Left hindlimb (tissue), 1 donor: ENCODE data around the gene ITGBL1.

Experiments used
- DNase-seq: peaks from one replicate; pipeline ENCODE4 v3.0.0-alpha.2; 2018

The ITGBL1 gene

DNA sequence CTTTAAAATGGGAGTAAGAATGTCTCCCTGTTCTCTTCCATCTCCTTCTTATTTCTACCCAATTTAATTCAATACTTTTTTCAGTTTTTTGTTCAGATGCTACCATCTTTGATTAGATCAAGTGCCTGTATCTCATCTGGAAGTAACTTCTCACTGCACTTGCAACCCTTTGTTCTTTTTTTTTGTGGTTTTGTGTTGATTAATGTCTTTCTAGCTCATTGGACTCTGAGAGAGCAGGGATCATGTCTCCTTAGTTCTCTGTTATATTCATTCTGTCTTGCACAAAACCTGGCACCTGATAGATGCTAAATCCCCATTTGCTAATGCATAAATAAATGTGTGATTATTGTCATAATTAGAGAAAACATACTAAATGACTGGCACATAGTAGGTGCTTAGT, 834 bp upstream of the ITGBL1 start:
- no peak for DNase-seq

DNA sequence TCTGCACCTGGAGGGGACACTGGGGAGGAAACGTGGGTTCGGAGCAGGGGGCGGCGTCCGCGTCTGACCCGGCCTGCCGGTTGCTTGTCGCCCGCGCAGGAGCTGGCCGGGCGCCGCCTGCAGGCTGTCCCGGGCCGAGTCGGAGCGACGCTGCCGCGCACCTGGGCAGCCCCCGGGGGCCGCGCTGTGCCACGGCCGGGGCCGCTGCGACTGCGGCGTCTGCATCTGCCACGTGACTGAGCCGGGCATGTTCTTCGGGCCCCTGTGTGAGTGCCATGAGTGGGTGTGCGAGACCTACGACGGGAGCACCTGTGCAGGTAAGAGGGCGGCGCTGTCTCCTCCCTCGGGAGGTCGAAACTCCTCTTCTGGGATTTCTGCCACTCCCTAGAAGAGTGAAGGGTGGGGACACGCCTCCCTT, 1.3 kb downstream of the ITGBL1 start:
- DNase-seq = no peak

DNA sequence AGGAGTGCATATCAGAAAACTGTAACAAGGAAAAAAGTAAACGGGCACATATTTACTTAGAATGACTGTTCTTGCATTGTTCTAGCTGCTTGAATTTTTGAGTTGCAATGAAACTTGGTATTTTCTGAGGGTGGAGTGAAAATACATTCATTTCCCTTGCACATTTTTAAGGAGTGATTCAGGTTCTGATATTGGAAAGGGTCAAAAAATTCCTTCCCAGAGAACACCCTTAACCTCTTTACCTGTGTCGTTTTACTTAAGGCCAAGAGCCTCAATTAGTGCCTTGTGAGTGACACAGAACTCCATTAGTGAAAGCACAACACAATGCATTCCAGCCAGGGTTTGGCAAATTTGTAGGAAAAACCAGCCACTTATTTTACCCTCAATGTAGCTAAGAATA, 2.3 kb downstream of the ITGBL1 start:
- no peak for DNase-seq

DNA sequence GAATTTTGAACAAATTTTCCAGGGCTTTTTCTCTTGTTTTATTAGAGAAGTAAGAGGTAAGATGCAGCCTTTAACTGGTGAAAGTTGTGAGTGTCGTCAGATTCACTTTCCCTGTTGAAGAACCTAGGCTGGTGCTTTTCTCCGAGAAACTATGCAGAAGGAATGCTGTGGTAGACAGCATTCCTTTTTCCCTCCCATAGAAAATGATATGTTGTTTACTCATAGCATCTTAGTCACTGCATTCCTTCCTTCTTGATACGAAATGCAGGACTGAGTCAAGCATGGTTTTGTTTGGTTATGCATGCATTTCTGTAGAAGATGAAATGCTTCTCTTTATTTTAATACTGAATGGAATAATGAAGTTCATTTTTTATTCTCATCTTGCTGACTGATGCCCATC, 3.4 kb downstream of the ITGBL1 start:
- DNase-seq = no peak

DNA sequence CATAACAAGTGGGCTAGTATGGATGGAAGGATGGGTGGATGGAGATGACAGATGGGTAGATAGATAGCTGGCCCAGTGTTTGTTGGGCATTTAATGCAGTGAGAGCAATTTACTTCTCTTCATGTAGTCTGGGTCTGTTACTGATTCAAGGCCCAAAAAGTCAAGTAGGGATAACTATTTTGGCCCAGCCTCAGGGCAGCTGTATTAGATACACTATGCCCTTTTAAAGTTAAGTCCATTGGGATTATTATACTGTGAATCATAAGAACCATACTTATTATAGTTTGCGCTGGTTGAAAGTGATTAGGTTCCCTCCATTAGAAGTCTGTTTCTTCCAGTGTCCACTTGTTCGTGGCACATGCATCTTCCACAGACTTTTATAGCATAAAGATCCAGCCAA, 4.7 kb downstream of the ITGBL1 start:
- no peak for DNase-seq

DNA sequence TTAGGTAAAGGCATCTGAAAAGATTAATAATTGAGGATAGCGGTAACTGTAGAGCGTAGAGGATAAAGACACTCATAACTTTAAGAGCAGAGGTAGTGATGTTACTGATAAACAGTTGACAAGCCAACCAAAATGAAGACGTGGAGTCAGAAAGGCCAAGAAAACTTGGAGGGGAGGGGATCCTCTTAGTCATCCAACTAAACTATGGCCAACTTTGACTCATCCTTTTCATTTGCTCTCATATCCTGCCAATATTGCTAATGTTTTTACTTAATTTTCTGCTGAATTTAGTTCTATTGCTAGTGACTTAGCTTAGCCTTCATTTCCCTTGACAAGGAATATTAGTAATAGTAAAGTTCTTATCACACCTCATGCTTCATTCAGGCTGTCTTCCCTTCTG, 13.4 kb downstream of the ITGBL1 start:
- no peak for DNase-seq

DNA sequence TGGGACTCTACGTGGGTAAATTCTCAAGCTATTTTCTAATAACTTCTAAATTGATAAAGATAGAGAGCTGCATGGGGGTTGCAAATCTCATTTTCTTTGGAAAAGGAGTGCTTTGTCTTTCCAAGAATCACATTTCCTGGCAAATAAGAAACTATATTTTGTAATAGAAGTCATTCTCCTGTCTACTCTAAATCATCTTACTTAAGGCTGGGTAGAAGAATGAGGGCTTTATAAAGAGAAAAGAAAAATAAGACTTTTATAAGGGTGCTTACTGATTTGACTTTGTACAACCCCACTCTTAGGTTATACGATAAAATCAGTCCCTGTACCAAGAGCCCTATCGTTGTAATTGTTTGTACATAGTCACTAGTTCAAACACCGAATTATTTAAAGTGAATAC, 14.9 kb downstream of the ITGBL1 start:
- DNase-seq = no peak

DNA sequence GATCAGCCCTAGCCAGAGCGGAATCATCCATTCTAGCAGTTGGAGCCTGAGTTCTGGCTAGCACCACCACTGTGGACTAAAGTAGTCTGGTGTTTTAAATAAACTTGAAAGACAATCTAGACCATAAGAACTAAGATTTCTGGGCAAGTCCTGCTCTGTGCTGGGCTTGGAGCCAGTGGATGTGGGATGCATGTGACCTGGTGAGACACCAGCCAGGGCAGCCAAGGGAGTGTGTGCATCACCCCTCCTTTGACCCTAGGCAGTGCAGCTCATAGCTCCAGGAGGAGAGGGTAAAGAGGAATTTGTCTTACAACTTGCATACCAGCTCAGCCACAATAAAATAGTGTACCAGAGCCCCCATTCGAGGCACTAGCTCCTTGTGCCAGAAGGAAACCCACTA, 21.0 kb downstream of the ITGBL1 start:
- DNase-seq = peak; percentile 31

DNA sequence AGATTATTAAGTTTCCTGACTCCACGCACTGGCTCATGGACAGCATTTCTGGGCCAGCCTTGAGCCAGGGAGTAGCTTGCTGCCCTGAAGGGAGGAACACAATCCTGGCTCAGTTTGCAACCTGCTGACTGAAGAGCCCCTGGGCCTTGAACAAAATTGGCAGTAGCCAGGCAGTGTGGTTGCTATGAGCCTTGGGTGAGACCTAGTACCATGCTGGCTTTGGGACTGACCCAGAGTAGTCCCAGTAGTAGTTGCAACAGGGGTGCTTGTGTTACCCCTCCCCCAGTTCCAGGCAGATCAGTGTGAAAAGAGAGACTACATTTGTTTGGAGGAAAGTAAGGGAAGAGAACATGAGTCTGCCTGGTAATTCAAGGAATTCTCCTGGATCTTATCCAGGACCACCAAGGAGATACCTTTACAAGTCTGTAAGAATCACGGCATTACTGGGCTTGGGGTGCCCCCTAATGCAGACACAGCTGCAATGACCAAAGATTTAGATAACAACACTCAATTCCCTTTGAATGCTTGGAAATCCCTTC, 22.0 kb downstream of the ITGBL1 start:
- no peak for DNase-seq

DNA sequence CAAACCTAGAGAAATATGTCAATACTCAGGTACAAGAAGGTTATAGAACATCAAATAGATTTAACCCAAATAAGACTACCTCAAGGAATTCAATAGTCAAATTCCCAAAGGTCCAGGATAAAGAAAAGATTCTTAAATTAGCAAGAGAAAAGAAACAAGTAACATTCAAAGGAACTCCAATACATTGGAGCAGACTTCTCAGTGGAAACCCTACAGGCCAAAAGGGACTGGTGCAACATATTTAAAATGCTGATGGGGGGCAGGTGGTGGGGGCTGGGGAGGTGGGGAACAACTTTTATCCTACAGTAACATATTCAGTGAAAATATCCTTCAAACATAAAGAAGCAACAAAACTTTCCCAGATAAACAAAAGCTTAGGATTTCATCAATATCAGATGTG, 23.1 kb downstream of the ITGBL1 start:
- DNase-seq = no peak

DNA sequence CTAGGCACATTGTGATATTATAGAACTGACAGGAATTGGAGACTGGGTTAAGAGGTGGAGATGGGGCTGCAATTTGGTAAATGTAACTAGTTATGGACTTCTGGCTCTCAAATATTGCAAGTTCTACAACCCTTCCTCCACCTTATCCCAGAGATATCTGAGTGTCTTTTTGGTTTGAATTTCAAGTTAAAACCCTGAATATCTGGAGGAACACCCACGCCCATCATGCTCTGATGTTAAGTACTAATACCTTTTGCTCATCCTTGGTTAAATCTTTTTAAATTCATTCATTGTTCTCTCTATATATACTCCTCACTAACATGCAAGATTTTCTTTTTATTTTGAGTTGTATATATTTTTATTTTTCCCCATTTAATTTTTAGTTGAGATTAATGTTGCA, 28.9 kb downstream of the ITGBL1 start:
- DNase-seq = no peak

DNA sequence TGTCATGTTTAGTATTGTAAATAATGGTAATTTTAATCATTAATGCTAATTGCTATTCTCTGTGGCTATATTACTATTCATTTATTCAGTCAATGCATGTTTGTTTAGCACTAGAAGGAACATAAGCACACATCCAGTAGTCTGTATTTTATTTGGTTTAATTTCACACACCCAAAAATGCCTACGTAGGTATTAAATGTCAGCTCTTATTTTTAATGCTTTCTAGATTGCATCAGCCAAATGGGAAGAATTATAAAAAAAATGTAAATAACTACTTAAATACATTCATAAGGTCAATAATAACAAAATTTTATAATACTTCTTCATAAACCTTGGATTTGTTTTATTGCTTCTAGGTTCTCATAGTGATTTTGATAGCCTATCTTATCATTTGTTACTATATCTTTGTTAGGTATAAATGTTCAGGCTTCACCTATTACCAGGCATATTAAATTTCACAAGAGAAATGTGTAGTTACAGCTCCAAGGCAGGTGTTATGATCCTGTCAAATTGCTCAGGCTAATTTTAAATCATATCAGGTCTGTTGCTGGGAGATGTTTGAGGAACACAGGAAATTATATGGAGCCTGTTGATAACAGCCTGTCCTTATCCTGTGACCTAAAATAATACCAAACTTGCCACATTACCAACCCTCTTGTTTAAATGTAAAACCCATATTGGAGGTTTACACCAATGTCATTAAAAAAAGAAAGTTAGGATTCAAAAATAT, 34.4 kb downstream of the ITGBL1 start:
- no peak for DNase-seq

DNA sequence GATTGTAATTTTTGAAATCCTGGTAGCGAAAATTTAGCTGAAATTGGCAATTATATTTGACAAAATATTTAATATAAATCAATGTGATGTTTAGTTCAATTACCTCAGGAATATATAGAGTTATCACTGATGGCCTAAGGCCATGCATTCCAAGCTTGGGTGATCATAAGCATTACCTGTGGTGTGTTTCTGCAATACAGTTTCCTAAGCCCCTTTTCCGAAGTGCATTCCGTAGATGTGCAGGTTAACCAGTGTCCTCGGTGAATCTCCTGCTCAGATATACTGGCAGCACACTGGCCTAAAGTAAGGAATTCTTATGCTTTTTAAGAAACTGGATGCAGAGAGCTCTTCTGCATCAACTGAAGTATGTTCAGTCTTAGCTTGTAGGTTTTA, 35.0 kb downstream of the ITGBL1 start:
- no peak for DNase-seq

DNA sequence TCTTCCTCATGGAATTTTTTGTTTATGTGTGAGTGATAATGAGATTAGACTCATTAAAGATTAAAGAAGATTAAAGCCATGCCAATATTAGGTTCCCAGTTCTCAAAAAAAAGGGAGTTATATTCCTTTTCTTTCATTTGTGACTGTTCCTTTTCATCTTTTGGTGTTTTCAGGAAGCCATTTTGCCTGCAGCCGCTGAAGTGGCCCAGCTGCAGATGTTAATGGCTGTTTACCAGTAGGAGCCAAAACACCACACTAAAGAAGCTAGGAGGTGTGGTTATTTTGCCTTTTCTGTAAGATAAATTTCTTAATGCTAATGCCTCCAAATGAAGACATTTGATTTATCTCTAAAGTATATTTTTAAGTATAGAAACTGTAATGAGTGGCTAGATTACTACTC, 36.3 kb downstream of the ITGBL1 start:
- no peak for DNase-seq

DNA sequence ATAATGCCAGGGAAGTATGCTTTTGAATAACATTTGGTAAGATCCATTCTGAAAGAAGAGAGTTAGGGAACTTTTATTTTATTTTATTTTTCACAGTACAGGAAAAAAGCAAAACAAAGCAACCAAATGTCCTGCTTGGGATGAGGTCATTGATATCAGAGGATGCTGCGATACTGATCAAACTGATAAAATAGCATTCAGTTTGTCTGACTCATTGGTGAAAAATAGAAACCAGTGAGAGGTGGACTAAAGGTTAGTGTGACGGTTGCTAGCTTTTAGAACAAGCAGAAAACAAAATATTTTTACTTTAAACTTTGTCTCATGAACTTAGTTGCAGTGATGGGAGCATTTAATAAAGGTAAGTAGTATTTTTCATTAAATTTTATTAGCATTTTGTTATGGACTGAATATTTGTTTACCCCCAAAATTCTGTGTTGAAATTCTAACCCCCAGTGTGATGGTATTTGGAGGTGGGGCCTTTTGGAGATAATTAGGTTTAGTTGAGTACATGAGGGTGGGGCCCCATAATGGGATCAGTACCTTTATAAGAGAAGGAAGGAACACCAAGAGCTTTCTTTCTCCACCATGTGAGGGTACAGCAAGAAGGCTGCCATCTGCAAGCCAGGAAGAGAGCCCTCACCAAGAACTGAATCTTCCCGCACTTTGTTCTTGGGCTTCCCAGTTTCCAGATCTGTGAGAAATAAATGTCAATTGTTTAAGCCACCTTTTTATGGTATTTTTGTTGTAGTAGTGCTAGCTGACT, 37.3 kb downstream of the ITGBL1 start:
- no peak for DNase-seq

DNA sequence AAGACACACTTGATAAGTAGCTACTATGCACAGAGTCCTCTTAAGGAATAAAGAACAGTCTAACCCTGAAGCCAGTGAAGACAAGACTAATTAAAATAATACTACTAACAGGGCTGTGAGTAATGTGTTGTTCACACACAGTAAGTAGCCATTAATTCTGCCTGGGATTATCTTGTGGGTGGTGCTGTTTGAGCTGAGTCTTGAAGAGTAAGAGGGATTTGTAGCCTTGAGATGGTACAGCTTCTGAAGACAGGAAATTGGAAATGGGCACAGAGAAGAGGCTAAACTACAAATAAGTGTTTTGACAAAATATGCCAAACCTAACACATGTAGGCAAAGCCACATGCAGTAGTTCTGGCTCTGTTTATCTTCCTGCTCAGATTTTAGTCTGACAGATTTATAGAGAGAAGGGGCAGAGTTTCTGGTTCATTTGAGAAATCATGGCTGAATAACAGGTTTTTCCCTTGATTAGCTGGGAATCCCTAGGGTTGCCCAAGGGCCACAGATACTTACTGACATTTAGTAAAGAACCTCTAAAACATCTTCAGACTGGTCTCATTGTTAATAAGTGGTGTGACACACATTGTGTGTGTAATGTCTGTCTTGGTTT, 38.0 kb downstream of the ITGBL1 start:
- no peak for DNase-seq

DNA sequence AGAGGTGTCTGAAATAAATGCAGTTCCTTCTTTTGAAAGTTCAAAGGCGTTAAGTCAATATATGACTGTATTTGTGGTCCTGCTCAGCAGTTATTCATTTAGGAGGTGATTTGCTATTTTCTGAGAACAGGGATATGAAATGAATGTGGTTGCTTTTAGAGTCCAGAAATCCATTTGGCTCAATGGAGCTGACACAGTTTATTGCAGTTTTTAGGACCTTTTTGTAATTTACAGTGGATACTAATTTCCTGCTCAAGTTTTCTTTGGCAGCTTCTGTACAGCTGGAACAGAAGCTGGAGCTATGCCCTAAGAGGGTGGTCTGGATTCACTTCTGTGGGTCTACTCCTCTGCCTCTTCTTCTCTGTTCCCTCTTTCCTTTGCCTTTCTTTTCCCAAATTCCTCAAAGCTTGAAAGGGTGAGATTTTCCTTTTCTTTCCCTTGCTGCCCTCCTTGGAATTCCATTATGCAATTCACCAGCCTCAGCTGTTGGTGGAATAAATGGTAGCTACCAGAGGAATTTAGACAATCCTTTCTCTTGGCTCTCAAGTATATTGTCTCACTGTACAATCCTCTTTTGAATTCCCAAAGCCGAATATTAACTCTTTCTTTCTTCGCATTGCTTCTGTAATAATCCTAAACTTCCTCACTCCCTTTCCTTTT, 39.9 kb downstream of the ITGBL1 start:
- DNase-seq = peak; percentile 34

DNA sequence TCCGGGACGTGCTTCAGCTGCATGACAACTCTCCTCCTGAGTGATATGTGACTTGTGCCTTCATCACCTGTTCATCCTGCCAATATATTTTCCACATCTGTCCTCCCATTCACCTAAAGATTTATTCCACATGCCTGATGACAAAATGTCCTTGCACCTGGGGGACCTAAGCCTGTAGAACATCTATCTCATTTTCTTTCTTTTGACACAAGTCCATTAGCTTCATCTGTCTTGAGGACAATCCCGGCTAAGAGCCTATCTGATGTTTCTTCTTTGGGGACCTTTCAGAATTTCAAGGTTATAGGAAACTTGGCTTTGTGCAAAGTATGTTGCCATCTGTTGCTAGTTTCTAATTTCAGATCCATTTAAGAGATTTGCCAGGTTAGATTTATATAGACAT, 41.1 kb downstream of the ITGBL1 start:
- no peak for DNase-seq

DNA sequence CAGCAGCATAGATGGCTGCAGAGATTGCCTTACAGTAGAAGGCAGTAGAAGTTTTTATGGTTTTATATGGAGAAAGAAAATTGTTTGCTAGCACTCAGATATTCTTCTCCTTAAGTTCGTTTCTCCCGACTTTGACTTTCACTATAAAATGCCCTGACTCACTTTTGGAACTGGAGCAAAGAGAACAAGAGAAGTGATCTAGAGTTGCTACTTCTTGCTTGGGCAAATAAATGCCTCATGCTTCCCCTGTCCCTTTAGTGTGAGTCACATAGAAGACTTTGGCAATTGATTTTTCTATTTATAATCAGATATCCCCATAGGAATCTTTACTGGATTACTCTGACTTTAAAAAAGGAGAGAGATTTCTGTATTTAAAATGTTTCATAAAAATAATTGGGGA, 46.9 kb downstream of the ITGBL1 start:
- no peak for DNase-seq

DNA sequence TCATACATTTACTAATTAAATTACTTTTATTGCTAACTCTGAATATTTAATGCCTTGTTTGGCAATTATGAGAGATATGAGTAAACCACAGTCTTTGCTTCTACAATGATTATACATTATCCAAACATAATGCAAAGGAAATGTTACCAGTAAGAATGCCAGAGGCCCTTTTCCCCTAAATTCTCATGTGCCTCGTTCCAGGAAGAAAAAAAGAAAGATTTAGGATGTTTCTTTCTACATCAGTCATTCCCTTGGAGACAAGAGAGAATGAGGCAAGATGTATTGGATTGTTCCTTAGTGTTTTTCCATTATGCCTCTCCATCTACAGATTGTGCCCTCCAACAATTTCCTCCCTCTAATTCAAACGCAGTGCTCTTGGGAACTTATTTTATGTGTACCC, 50.1 kb downstream of the ITGBL1 start:
- DNase-seq = no peak

DNA sequence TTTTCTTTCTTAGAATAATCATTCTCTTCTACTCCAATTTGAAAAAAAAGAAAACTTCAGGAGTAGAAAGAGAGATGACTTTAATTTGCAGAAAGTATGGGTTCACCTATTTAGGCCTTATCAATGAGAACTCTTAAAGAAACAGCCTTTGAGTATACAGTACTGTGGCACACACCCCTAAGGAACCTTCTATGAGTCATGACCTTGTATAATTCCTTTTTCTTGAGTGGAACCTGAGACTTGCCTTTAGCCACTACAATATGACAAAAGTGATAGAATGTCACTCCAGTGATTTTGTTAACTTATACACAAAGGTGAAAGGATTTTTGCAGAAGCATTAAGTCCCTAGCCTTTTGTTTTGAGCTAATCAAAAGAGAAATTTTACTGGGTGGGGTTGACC, 58.7 kb downstream of the ITGBL1 start:
- DNase-seq = no peak

DNA sequence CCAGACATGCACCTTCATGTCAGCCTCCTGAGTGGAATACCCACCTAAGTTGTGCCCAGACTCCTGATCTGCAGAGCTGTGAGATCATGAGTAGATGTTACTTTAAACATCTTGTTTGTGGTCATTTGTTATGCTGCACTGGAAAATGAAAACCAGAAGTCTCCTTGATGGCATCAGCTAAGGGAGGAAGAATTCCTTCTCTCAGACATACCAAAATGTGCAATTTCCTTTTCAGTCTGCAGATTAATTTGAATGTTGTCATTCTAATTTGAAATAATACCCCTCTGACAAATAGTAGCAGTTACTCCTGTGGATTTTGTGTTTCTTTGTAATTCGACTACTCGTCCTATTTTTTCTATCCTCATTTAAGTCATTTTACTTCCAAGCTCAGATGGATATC, 59.3 kb downstream of the ITGBL1 start:
- no peak for DNase-seq

DNA sequence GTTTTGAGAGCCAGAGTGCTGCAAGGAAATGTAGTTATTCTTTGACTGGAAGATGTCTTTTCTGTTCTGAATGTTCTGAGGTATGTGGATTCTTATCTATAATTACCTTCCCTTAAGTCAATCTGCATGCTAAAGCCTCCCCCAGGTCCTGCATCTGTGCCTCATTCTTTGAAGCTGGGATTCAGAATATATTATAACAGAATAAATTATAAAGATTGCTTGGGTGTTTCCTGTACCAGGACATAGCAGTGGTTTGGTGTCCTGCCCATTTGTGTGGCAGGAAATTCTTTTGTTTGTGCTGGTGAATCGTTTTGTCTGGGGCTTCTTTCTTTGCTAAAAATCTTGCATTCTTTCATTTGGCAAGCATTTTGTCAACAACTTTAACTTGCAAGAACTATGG, 60.2 kb downstream of the ITGBL1 start:
- no peak for DNase-seq

DNA sequence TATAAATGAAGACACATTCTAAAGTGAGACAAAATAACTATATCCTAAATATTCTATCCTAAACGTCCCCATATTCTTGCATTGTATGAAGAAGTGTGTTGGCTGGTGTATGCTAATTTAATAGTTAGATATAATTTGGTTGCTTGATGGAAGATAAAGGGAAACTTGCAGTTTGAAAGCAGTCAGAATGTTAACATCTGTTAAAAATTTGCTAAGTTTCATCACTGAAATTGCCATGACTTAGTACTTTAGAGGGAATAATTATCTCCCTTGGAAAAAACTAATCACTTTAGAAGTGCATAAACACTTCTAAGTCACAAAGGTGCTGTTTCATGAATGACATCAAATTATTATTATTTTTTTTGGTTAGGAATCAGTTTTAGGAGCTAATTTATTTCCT, 61.6 kb downstream of the ITGBL1 start:
- DNase-seq = no peak
